ENCODE results near the gene MEA1.

DNA sequence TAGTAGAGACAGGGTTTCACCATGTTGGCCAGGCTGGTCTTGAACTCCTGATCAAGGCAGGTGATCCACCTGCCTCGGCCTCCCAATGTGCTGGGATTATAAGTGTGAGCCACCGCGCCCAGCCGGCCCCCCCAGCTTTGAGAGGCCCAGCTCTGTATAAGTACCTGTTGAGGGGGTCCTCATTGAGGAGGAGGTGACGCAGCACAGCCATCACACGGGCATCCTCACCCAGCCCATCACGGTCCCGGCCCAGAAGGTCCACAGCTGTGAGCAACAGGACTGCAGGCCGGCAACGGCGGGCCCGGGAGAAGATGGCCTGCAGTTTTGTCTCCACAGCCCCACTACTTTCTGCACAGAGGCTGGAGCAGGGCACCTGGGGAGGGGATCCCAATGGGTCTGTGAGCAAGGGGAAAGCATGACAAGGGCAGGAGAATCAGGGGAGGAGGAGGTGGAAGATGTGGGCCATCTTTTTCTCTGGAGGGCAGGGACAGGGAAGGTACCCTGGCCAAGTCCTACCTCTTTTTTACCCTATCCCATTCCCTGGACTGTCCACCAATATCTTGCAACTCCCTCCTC, 45.5 kb downstream of the MEA1 start:
- TF ChIP-seq, protein P1, sequence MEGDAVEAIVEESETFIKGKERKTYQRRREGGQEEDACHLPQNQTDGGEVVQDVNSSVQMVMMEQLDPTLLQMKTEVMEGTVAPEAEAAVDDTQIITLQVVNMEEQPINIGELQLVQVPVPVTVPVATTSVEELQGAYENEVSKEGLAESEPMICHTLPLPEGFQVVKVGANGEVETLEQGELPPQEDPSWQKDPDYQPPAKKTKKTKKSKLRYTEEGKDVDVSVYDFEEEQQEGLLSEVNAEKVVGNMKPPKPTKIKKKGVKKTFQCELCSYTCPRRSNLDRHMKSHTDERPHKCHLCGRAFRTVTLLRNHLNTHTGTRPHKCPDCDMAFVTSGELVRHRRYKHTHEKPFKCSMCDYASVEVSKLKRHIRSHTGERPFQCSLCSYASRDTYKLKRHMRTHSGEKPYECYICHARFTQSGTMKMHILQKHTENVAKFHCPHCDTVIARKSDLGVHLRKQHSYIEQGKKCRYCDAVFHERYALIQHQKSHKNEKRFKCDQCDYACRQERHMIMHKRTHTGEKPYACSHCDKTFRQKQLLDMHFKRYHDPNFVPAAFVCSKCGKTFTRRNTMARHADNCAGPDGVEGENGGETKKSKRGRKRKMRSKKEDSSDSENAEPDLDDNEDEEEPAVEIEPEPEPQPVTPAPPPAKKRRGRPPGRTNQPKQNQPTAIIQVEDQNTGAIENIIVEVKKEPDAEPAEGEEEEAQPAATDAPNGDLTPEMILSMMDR (IDR thresholded peaks at IDR 0.05; ENCODE audit: insufficient read depth, low read depth, low read length), result no peak
- no peak for TF ChIP-seq EZH2 (IDR thresholded peaks at IDR 0.05; ENCODE audit: insufficient read depth, low read length)

All from astrocyte (in vitro differentiated cells and primary cell).